IPS-11a (cell line): Measurements from ENCODE around the gene KRTAP1-4.
"Not testable (repeated sequence)": the region's sequence is repeated elsewhere in the genome, so short reads cannot be mapped to it uniquely, and the experiment has no call there.

ENCODE experiments used
- H3K4me3 ChIP-seq: one replicate; pipeline ENCODE4 v1.5.1; 2013; ENCODE audit warnings: low read depth, low read length, control low read depth

KRTAP1-4 gene

GRCh38 chr17:41008811-41009210 lies 21.2 kb downstream of the KRTAP1-4 start, which contains the start of gene KRTAP3-1:
TSS of gene KRTAP3-1 (minus strand) at chr17:41009128. CDS start at chr17:41009074, 54 bp downstream.
- H3K4me3 ChIP-seq, result no peak within 1 kb of the TSS

GRCh38 chr17:41004397-41004796 lies 25.6 kb downstream of the KRTAP1-4 start:
- no peak overlapping the region for H3K4me3 ChIP-seq

DNA sequence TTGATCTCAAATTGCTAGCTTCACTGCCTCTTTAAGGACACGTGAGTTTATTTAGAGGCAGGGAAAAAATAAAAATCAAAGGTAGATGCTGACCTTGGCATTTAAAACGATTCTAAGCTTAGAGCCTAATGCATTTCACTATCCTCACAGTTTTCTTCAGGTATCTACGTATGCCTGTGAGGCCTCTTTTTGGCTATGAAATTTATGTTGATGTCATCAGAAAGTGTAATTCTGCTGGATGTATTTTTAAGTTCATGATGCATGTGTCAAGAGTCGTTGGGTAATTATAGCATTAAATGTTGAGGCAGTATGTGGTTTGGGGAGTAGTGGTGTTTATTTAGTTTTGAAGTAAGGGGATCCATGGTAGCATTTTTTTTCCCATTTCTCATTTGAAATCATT lies 26.1 kb downstream of the KRTAP1-4 start:
- no peak overlapping the region for H3K4me3 ChIP-seq

- H3K4me3 ChIP-seq, result no peak overlapping the region
These were observed 27.2 kb downstream of the KRTAP1-4 start for GRCh38 chr17:41002814-41003213.

GRCh38 chr17:41001795-41002194 lies 28.2 kb downstream of the KRTAP1-4 start:
- no peak overlapping the region for H3K4me3 ChIP-seq

DNA sequence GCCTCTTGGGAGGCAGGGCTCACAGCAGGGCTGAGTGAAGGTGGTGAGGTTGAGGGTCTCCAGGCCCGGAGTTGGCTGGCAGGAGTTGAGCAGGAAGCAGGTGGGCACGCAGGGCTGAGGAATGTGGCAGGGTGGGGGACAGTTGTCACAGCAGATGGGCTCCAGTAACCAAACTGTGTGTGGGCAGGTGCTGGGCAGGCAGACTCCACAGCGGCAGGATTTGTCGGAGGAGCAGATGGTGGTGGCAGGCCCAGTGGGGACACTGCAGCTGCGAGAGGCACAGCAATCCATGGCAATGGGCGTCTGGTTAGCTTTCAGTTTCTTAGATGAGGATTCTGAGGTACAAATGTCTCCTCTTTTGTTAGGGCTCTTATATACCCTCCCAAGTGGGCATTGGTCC lies 30.4 kb downstream of the KRTAP1-4 start, which contains the start of gene KRTAP3-2:
Gene KRTAP3-2, minus strand, starts transcription at position 344 of the 400 bp plus-strand sequence. Its CDS starts 53 bp downstream, at position 291.
- H3K4me3 ChIP-seq, result not testable (repeated sequence)

DNA sequence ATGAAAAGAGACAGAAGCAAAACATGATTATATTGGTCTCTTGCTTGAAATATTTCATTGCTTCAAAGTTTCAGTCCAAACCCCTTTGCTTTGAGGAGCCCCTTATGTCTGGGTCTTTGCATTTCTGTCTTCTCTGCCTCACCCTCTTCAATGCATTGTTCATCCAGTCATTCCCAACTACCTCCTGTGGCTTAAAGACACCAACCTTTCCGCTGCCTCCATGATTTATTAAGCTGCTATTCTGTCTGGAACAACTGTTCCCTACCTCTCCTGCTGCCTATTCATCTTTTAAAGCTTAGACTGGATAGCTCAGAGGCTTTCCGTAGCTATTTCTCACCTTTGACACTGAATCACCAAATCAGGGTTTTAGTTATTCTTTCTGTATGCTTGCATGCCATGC lies 32.6 kb downstream of the KRTAP1-4 start:
- no peak overlapping the region for H3K4me3 ChIP-seq

DNA sequence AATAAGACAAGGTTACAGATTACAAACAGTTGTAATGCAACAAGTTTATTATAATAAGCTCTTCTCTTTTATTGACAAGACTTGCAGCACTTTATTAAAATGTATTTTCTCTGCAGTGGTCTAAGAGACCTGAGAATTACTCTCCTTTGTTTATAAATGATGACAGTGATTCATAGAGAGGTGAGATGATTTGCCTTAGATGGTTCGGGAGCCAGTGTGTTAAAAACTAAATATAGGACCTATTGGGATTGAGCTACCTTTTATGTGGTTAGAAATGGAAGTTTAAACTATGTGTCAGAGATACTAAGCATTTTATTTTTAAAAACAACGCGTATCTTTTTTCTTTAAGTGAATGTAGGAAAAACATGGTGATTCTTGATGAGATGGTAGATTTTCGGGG lies 33.2 kb downstream of the KRTAP1-4 start:
- no peak overlapping the region for H3K4me3 ChIP-seq

GRCh38 chr17:40995116-40995515 lies 34.9 kb downstream of the KRTAP1-4 start:
- no peak overlapping the region for H3K4me3 ChIP-seq

GRCh38 chr17:40993839-40994238 lies 36.2 kb downstream of the KRTAP1-4 start, which contains the start of gene KRTAP3-3:
TSS of gene KRTAP3-3 (minus strand) at chr17:40994164. CDS start at chr17:40994097, 67 bp downstream.
- H3K4me3 ChIP-seq, result no peak within 1 kb of the TSS

DNA sequence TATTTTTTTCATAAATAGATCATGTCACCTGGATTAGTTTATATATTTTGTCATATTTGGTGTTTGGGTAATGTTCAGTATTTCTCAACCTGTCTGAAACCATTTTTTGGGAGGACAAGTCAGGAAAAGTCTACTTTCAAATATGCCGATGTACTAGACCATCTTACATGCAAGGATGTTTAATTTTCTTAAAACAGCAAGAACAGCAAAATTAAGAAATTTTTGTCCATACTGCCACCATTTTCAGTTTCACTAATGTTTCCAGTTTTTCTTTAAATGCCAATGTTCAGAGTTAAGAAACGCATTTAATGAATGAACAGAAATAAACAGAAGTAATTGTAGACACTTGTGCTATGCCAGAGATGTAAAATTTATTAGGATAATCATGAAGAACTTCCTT lies 36.9 kb downstream of the KRTAP1-4 start:
- no peak overlapping the region for H3K4me3 ChIP-seq

DNA sequence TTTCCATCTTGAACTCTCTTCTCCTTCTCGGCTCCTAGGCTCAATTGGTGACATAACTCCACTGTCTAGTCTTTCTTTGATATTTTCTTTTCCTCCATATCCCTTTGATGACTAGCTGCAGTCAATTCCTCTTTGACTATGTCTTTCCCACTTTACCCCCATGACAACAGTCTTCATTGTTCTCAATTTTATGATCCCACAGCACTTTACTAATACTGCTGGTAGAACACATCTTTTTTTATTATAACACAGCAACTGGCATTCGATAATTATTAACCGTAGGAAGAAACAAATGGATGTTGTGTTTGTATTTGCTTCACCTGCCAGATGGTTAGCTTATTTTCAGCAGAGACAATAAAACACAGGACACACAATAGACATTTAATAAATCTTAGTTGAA lies 37.3 kb downstream of the KRTAP1-4 start:
- H3K4me3 ChIP-seq, result no peak overlapping the region

GRCh38 chr17:40986920-40987319 lies 43.1 kb downstream of the KRTAP1-4 start:
- H3K4me3 ChIP-seq, result no peak overlapping the region

DNA sequence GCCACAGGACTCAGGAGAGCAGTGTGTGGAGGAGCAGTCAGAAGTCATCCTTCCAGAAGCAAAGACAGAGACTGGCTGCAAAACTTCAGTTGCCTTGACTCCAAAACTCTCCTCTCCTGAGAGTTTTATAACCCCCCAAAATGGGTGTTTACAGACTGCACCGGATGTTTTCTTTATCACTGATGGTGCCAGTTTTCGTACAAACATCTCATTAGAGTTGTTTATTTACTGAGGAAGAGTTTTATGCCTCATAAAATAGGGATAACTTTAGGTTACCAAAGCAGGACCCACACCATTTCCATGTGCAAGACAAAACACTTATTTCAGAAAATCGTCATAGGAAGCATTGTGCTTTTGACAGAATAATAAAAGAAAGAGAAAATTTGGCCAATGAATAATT lies 45.8 kb downstream of the KRTAP1-4 start, which contains the start of gene KRT40:
Gene KRT40, minus strand, starts transcription at position 101 of the 400 bp plus-strand sequence. Its CDS starts 53 bp downstream, at position 48.
- H3K4me3 ChIP-seq, result no peak within 1 kb of the TSS

DNA sequence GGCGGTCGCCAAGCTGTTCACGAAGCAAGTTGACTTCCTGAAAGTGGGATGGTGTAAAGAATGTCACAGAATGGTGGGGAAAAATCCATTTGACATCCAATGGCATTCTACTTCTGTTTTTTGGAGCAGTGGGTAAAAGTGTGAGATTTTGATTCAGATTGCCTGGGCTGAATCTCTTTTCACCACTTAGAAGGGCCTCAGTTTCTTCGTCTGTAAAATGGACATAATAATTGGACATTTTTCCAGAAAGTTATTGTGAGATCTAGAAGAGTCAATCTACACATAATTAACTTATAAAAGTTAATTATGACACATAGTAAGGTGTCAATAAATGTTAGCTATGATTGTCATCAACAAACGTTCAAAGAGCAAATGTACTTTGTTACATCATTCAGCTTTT lies 48.9 kb downstream of the KRTAP1-4 start:
- no peak overlapping the region for H3K4me3 ChIP-seq

DNA sequence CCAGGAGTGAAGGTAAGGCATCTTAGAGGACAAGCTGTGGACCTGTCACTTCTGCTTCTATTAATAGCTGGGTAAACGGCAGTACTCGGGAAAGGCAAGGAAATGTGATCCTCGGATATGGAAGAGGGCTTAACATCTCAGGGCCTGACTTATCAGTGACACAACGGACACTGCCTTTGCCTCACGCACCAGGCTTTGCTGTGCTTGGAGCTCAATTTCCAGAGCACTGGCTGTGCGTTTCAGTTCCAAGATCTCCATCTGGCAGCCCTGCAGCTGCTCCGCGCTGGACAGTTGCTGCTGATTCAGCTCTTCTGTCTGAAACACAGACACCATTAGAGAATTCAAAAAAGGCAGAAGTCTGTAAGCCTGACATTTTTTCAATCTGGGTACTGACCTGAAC lies 49.4 kb downstream of the KRTAP1-4 start:
- H3K4me3 ChIP-seq, result no peak overlapping the region

GRCh38 chr17:40980117-40980516 lies 49.9 kb downstream of the KRTAP1-4 start:
- H3K4me3 ChIP-seq, result no peak overlapping the region
